ENCODE data around the gene SMO. TPM values are rescaled to one million over a fixed set of nuclear protein-coding genes. Genes with fewer than 3 reads are reported as not detected.
"Not testable (repeated sequence)": the region's sequence is repeated elsewhere in the genome, so short reads cannot be mapped to it uniquely, and the experiment has no call there.

Gene SMO
- total and polyA plus RNA-seq, 4 donors: 0.87 to 19.3 (median 3.6) TPM

DNA sequence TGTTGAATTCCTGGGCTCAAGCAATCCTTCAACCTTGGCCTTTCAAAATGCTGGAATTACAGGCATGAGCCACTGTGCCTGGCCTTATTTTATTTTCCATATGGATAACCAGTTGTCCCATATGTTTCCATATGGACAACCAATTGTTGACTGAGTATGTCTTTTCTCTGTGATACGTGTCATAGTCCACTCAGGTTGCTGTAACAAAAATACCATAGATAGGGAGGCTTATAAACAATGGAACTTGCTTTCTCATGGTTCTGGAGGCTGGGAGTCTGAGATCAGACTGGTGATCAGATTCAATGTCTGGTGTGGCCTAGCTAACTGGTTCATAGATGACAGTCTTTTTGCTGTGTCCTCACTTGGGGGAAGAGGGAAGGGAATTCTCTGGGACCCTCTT is 55.8 kb downstream of the SMO start:
- no peak overlapping the region for H3K4me3 ChIP-seq
- no peaks in the 10 kb centered on the region for H3K36me3 ChIP-seq (ENCODE audit: control insufficient read depth in 4 of 4, insufficient read depth in 4 of 4, low read length in 4 of 4)
- 97 to 99% methylated on average over 1 of the region's 1 CpG for WGBS, 2 donors
- H3K27me3 ChIP-seq (ENCODE audit: control insufficient read depth in 3 of 3, insufficient read depth in 3 of 3, low read length in 2 of 3): no peaks in the 10 kb centered on the region
- H3K9ac ChIP-seq (ENCODE audit: insufficient read depth in 1 of 2, low read length in 2 of 2): no peak overlapping the region
- H3K9me3 ChIP-seq (ENCODE audit: control insufficient read depth in 4 of 4, insufficient read depth in 3 of 4, low read length in 3 of 4): no peaks in the 10 kb centered on the region
- ATAC-seq (ENCODE audit: insufficient read depth, low FRiP score) (no peak), DNase-seq (no peak)
- no peak overlapping the region for H3K27ac ChIP-seq (ENCODE audit: low read depth in 1 of 2, low read length in 1 of 2)
- no peak for TF ChIP-seq CTCF (IDR thresholded peaks at IDR 0.05; ENCODE audit: control extremely low read depth, extremely low read depth)
- H3K4me1 ChIP-seq (ENCODE audit: control insufficient read depth in 5 of 5, insufficient read depth in 5 of 5, low read length in 5 of 5): no peaks in the 10 kb centered on the region

DNA sequence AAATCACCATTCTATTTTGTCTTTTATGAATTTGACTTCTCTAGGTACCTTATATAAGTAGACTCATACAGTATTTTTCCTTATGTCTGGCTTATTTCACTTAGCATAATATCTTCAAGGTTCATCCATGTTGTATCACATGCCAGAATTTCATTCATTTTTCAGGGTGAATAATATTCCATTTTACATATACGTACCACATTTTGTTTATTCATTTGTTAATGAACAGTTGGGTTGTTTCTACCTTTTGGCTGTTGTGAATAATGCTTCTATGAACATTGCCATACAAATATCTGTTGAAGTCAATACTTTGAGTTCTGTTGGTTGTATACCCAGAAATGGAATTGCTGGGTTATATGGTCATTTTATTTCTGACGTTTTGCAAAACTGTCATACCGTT is 57.1 kb downstream of the SMO start:
- Histone ChIP-seq H3K27ac (ENCODE audit: low read depth in 1 of 2, low read length in 1 of 2) (no peak overlapping the region), H3K4me3 (no peak overlapping the region), H3K9ac (ENCODE audit: insufficient read depth in 1 of 2, low read length in 2 of 2) (no peak overlapping the region), H3K36me3 (ENCODE audit: control insufficient read depth in 4 of 4, insufficient read depth in 4 of 4, low read length in 4 of 4) (no peaks in the 10 kb centered on the region), H3K27me3 (ENCODE audit: control insufficient read depth in 3 of 3, insufficient read depth in 3 of 3, low read length in 2 of 3) (no peaks in the 10 kb centered on the region), H3K9me3 (ENCODE audit: control insufficient read depth in 4 of 4, insufficient read depth in 3 of 4, low read length in 3 of 4) (no peaks in the 10 kb centered on the region), H3K4me1 (ENCODE audit: control insufficient read depth in 5 of 5, insufficient read depth in 5 of 5, low read length in 5 of 5) (no peaks in the 10 kb centered on the region)
- WGBS, 2 donors: 76 to 96% methylated on average over 3 of the region's 3 CpGs
- ATAC-seq (ENCODE audit: insufficient read depth, low FRiP score) (no peak), DNase-seq (no peak)
- TF ChIP-seq CTCF (IDR thresholded peaks at IDR 0.05; ENCODE audit: control extremely low read depth, extremely low read depth): no peak

GRCh38 chr7:129247087-129247486 is 58.7 kb downstream of the SMO start:
- peaks cover 0 to 4% (median 0%) of the 10 kb centered on the region in 5 donors for H3K4me1 ChIP-seq (ENCODE audit: control insufficient read depth in 5 of 5, insufficient read depth in 5 of 5, low read length in 5 of 5)
- H3K36me3 ChIP-seq (ENCODE audit: control insufficient read depth in 4 of 4, insufficient read depth in 4 of 4, low read length in 4 of 4): no peaks in the 10 kb centered on the region
- no peaks in the 10 kb centered on the region for H3K27me3 ChIP-seq (ENCODE audit: control insufficient read depth in 3 of 3, insufficient read depth in 3 of 3, low read length in 2 of 3)
- WGBS, 2 donors: 52 to 54% methylated on average over 2 of the region's 2 CpGs
- DNase-seq (no peak), ATAC-seq (ENCODE audit: insufficient read depth, low FRiP score) (no peak)
- H3K4me3 ChIP-seq: no peak overlapping the region
- no peak overlapping the region for H3K9ac ChIP-seq (ENCODE audit: insufficient read depth in 1 of 2, low read length in 2 of 2)
- no peak overlapping the region for H3K27ac ChIP-seq (ENCODE audit: low read depth in 1 of 2, low read length in 1 of 2)
- no peak for TF ChIP-seq CTCF (IDR thresholded peaks at IDR 0.05; ENCODE audit: control extremely low read depth, extremely low read depth)
- no peaks in the 10 kb centered on the region for H3K9me3 ChIP-seq (ENCODE audit: control insufficient read depth in 4 of 4, insufficient read depth in 3 of 4, low read length in 3 of 4)

DNA sequence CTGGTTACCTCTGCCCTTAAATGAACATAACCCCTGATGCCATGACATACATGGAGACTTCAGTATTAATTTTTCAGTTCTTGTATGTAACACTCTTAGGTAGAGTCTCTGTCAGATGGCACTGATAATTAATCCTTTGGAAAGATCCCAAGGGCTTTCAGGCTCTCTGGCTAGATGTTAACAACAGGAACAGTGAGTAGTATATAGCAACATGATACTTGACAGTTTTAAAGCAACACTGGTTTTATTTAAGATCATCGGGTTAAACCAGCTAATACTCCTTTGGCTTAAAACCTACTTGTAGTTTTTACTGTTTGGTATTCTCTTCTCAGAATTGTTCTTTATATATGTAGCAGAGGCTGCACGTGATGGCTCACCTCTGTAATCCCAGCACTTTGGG is 63.7 kb downstream of the SMO start:
- no peak overlapping the region for H3K4me3 ChIP-seq
- H3K4me1 ChIP-seq (ENCODE audit: control insufficient read depth in 5 of 5, insufficient read depth in 5 of 5, low read length in 5 of 5): peaks cover 0 to 4% (median 0%) of the 10 kb centered on the region in 5 donors
- ATAC-seq (ENCODE audit: insufficient read depth, low FRiP score): no peak
- DNase-seq: no peak
- H3K27me3 ChIP-seq (ENCODE audit: control insufficient read depth in 3 of 3, insufficient read depth in 3 of 3, low read length in 2 of 3): no peaks in the 10 kb centered on the region
- no peak overlapping the region for H3K27ac ChIP-seq (ENCODE audit: low read depth in 1 of 2, low read length in 1 of 2)
- no peak for TF ChIP-seq CTCF (IDR thresholded peaks at IDR 0.05; ENCODE audit: control extremely low read depth, extremely low read depth)
- no peak overlapping the region for H3K9ac ChIP-seq (ENCODE audit: insufficient read depth in 1 of 2, low read length in 2 of 2)
- H3K9me3 ChIP-seq (ENCODE audit: control insufficient read depth in 4 of 4, insufficient read depth in 3 of 4, low read length in 3 of 4): no peaks in the 10 kb centered on the region
- no peaks in the 10 kb centered on the region for H3K36me3 ChIP-seq (ENCODE audit: control insufficient read depth in 4 of 4, insufficient read depth in 4 of 4, low read length in 4 of 4)
- 85 to 93% methylated on average over 2 of the region's 2 CpGs for WGBS, 2 donors

- H3K27me3 ChIP-seq (ENCODE audit: control insufficient read depth in 3 of 3, insufficient read depth in 3 of 3, low read length in 2 of 3): not testable (repeated sequence)
These were observed 64.2 kb downstream of the SMO start for GRCh38 chr7:129252603-129253002.

More at GRCh38 chr7:129252603-129253002, 64.2 kb downstream of the SMO start:
- ATAC-seq (ENCODE audit: insufficient read depth, low FRiP score); H3K9ac ChIP-seq (ENCODE audit: insufficient read depth in 1 of 2, low read length in 2 of 2); H3K4me1 ChIP-seq (ENCODE audit: control insufficient read depth in 5 of 5, insufficient read depth in 5 of 5, low read length in 5 of 5); H3K9me3 ChIP-seq (ENCODE audit: control insufficient read depth in 4 of 4, insufficient read depth in 3 of 4, low read length in 3 of 4); DNase-seq; H3K27ac ChIP-seq (ENCODE audit: low read depth in 1 of 2, low read length in 1 of 2); H3K4me3 ChIP-seq; H3K36me3 ChIP-seq (ENCODE audit: control insufficient read depth in 4 of 4, insufficient read depth in 4 of 4, low read length in 4 of 4): not testable (repeated sequence)
- WGBS, 2 donors: 97 to 100% methylated on average over 5 of the region's 5 CpGs
